ENCODE results near the gene HNF1B.

Gene HNF1B

DNA sequence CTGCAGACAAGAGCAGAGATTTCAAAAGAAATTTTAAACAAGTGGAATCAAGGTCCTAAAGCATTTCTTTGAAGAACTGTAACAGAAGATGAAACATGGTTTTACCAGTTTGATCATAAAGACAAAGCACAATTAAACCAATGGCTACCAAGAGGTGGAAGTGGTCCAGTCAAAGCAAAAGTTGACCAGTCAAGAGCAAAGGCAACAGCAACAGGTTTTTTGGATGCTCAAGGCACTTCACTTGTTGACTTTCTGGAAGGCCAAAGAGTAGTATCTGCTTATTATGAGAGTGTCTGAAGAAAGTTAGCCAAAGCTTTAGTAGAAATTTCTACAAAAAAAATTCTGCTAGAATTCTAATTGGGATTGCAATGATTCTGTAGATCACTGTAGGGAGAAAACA is 106.9 kb downstream of the HNF1B start:
- no peak overlapping the region for H3K27ac ChIP-seq
- no peak for DNase-seq (ENCODE audit: low spot score)
- no peak for TF ChIP-seq CTCF (IDR thresholded peaks at IDR 0.05)

More for the DNA sequence above, 106.9 kb downstream of the HNF1B start:
- H3K4me3 ChIP-seq, result no peak overlapping the region

Data from coronary artery (tissue), 2 donors.